ENCODE measurements around the gene BMAL1.
A peak's percentile ranks its signal among the peaks of the same experiment; 100 is the strongest.
"Not testable (repeated sequence)": the region's sequence is repeated elsewhere in the genome, so short reads cannot be mapped to it uniquely, and the experiment has no call there.

BMAL1 gene

GRCh38 chr11:13415201-13415600 lies 137.6 kb downstream of the BMAL1 start:
- DNase-seq (ENCODE audit: insufficient read length, low spot score): no peak
- no peak for FAIRE-seq
- TF ChIP-seq SPI1 (IDR thresholded peaks at IDR 0.05; ENCODE audit: low read depth, low read length): no peak
- no peak for TF ChIP-seq TAF1 (IDR thresholded peaks at IDR 0.05; ENCODE audit: low read depth, low read length)
- no peak for TF ChIP-seq POLR2A (IDR thresholded peaks at IDR 0.05; ENCODE audit: low read depth, low read length)
- no peak for TF ChIP-seq POU2F2 (IDR thresholded peaks at IDR 0.05; ENCODE audit: low read depth, low read length)
- no peak for TF ChIP-seq POLR2AphosphoS5 (IDR thresholded peaks at IDR 0.05; ENCODE audit: low read depth, low read length)
- no peak for TF ChIP-seq PAX5 (IDR thresholded peaks at IDR 0.05; ENCODE audit: insufficient read depth, low read length, severe bottlenecking)

- FAIRE-seq: peak; percentile 23
- no peak for TF ChIP-seq SPI1 (IDR thresholded peaks at IDR 0.05; ENCODE audit: low read depth, low read length)
- TF ChIP-seq POU2F2 (IDR thresholded peaks at IDR 0.05; ENCODE audit: low read depth, low read length): no peak
- no peak for TF ChIP-seq POLR2A (IDR thresholded peaks at IDR 0.05; ENCODE audit: low read depth, low read length)
- no peak for TF ChIP-seq PAX5 (IDR thresholded peaks at IDR 0.05; ENCODE audit: insufficient read depth, low read length, severe bottlenecking)
- no peak for TF ChIP-seq POLR2AphosphoS5 (IDR thresholded peaks at IDR 0.05; ENCODE audit: low read depth, low read length)
- TF ChIP-seq TAF1 (IDR thresholded peaks at IDR 0.05; ENCODE audit: low read depth, low read length): no peak
- DNase-seq (ENCODE audit: insufficient read length, low spot score): no peak
Observed at GRCh38 chr11:13421561-13421960, 144.0 kb downstream of the BMAL1 start.

- no peak for FAIRE-seq
- DNase-seq (ENCODE audit: insufficient read length, low spot score): no peak
- TF ChIP-seq POLR2AphosphoS5 (IDR thresholded peaks at IDR 0.05; ENCODE audit: low read depth, low read length): no peak
Observed at GRCh38 chr11:13423372-13423771, 145.8 kb downstream of the BMAL1 start.

GRCh38 chr11:13427440-13427839 lies 149.8 kb downstream of the BMAL1 start:
- TF ChIP-seq PAX5 (IDR thresholded peaks at IDR 0.05; ENCODE audit: insufficient read depth, low read length, severe bottlenecking) (no peak), POLR2A (IDR thresholded peaks at IDR 0.05; ENCODE audit: low read depth, low read length) (no peak), POU2F2 (IDR thresholded peaks at IDR 0.05; ENCODE audit: low read depth, low read length) (no peak), POLR2AphosphoS5 (IDR thresholded peaks at IDR 0.05; ENCODE audit: low read depth, low read length) (no peak), TAF1 (IDR thresholded peaks at IDR 0.05; ENCODE audit: low read depth, low read length) (no peak), SPI1 (IDR thresholded peaks at IDR 0.05; ENCODE audit: low read depth, low read length) (no peak)
- DNase-seq (ENCODE audit: insufficient read length, low spot score) (no peak), FAIRE-seq (no peak)

GRCh38 chr11:13429288-13429687 lies 151.7 kb downstream of the BMAL1 start:
- DNase-seq (ENCODE audit: insufficient read length, low spot score) (no peak), FAIRE-seq (no peak)
- TF ChIP-seq POLR2AphosphoS5 (IDR thresholded peaks at IDR 0.05; ENCODE audit: low read depth, low read length) (no peak), POU2F2 (IDR thresholded peaks at IDR 0.05; ENCODE audit: low read depth, low read length) (no peak), TAF1 (IDR thresholded peaks at IDR 0.05; ENCODE audit: low read depth, low read length) (no peak), POLR2A (IDR thresholded peaks at IDR 0.05; ENCODE audit: low read depth, low read length) (no peak), PAX5 (IDR thresholded peaks at IDR 0.05; ENCODE audit: insufficient read depth, low read length, severe bottlenecking) (no peak), SPI1 (IDR thresholded peaks at IDR 0.05; ENCODE audit: low read depth, low read length) (no peak)

GRCh38 chr11:13429836-13430235 lies 152.2 kb downstream of the BMAL1 start:
- FAIRE-seq: no peak
- no peak for DNase-seq (ENCODE audit: insufficient read length, low spot score)
- TF ChIP-seq SPI1 (IDR thresholded peaks at IDR 0.05; ENCODE audit: low read depth, low read length) (no peak), POU2F2 (IDR thresholded peaks at IDR 0.05; ENCODE audit: low read depth, low read length) (no peak), POLR2AphosphoS5 (IDR thresholded peaks at IDR 0.05; ENCODE audit: low read depth, low read length) (no peak), PAX5 (IDR thresholded peaks at IDR 0.05; ENCODE audit: insufficient read depth, low read length, severe bottlenecking) (no peak), POLR2A (IDR thresholded peaks at IDR 0.05; ENCODE audit: low read depth, low read length) (no peak), TAF1 (IDR thresholded peaks at IDR 0.05; ENCODE audit: low read depth, low read length) (no peak)

- TF ChIP-seq POU2F2 (IDR thresholded peaks at IDR 0.05; ENCODE audit: low read depth, low read length) (no peak), POLR2AphosphoS5 (IDR thresholded peaks at IDR 0.05; ENCODE audit: low read depth, low read length) (no peak), PAX5 (IDR thresholded peaks at IDR 0.05; ENCODE audit: insufficient read depth, low read length, severe bottlenecking) (no peak), SPI1 (IDR thresholded peaks at IDR 0.05; ENCODE audit: low read depth, low read length) (no peak), POLR2A (IDR thresholded peaks at IDR 0.05; ENCODE audit: low read depth, low read length) (no peak), TAF1 (IDR thresholded peaks at IDR 0.05; ENCODE audit: low read depth, low read length) (no peak)
- DNase-seq (ENCODE audit: insufficient read length, low spot score): no peak
- no peak for FAIRE-seq
Observed at GRCh38 chr11:13433437-13433836, 155.8 kb downstream of the BMAL1 start.

- TF ChIP-seq POU2F2 (IDR thresholded peaks at IDR 0.05; ENCODE audit: low read depth, low read length): no peak
- TF ChIP-seq SPI1 (IDR thresholded peaks at IDR 0.05; ENCODE audit: low read depth, low read length): no peak
- TF ChIP-seq POLR2AphosphoS5 (IDR thresholded peaks at IDR 0.05; ENCODE audit: low read depth, low read length): no peak
- TF ChIP-seq POLR2A (IDR thresholded peaks at IDR 0.05; ENCODE audit: low read depth, low read length): no peak
- TF ChIP-seq PAX5 (IDR thresholded peaks at IDR 0.05; ENCODE audit: insufficient read depth, low read length, severe bottlenecking): no peak
- no peak for TF ChIP-seq TAF1 (IDR thresholded peaks at IDR 0.05; ENCODE audit: low read depth, low read length)
- no peak for FAIRE-seq
- DNase-seq (ENCODE audit: insufficient read length, low spot score): no peak
Observed at GRCh38 chr11:13434247-13435205, 156.9 kb downstream of the BMAL1 start.

GRCh38 chr11:13436836-13437235 lies 159.2 kb downstream of the BMAL1 start:
- not testable (repeated sequence) for FAIRE-seq; DNase-seq (ENCODE audit: insufficient read length, low spot score)

Measured in GM12891 (cell line).